Panc1 (cell line): ENCODE measurements around the gene LENG8. TPM values are rescaled to one million over a fixed set of nuclear protein-coding genes. Genes with fewer than 3 reads are reported as not detected.

Experiments used
- ATAC-seq: fragments of 200-7000 bp; cut with Tn5 transposase; 2 replicates; pipeline ENCODE4 v1.9.1; 2020; ENCODE audit warnings: mild to moderate bottlenecking, moderate library complexity
- BruUV-seq: library from RNA; stranded (reverse); fragments of 400-500 nt; replicated peaks from 2 replicates; lab custom pipeline; 2021; lab: Mats Ljungman, UMichigan
- CTCF ChIA-PET: fragments of 300-600 bp; sonication (Branson Sonifier 250); formaldehyde crosslinking; loops from one replicate; lab custom pipeline; 2022; ENCODE audit warnings: antibody characterized with exemption; lab: Charles Lee
- POLR2A ChIA-PET: fragments of 300-600 bp; sonication (Branson Sonifier 250); formaldehyde crosslinking; loops from one replicate; lab custom pipeline; 2022; ENCODE audit warnings: antibody characterized with exemption; lab: Charles Lee
- DNase-seq: peaks from one replicate; pipeline ENCODE4 v3.0.0-alpha.2; 2010; ENCODE audit warnings: low read depth, low spot score
- H3K27ac ChIP-seq: 2 replicates; pipeline ENCODE4 v1.5.1; 2011; ENCODE audit warnings: mild to moderate bottlenecking, low read length, inconsistent platforms
- H3K27me3 ChIP-seq: fragments of 200-500 bp; sonication (Bioruptor generic); 2 replicates; pipeline ENCODE4 v1.6.0; 2014; ENCODE audit warnings: low read length, inconsistent platforms; ENCODE audit not compliant: control insufficient read depth, insufficient read depth
- H3K36me3 ChIP-seq: fragments of 200-500 bp; sonication (Bioruptor generic); 2 replicates; pipeline ENCODE4 v1.5.1; 2014; ENCODE audit warnings: inconsistent platforms, mild to moderate bottlenecking, low read length, moderate library complexity; ENCODE audit not compliant: control insufficient read depth, insufficient read depth
- H3K4me1 ChIP-seq: 2 replicates; pipeline ENCODE4 v1.5.1; 2011; ENCODE audit warnings: inconsistent platforms, mild to moderate bottlenecking, low read length, moderate library complexity; ENCODE audit not compliant: control insufficient read depth, insufficient read depth
- H3K4me3 ChIP-seq, 2 experiments: 2 replicates each; pipeline ENCODE4 v1.5.1; 2011 to 2012; ENCODE audit warnings: low read depth in 2 of 2, low read length in 2 of 2, mild to moderate bottlenecking in 2 of 2, inconsistent platforms in 1 of 2, moderate library complexity in 1 of 2
- H3K9me3 ChIP-seq: fragments of 200-500 bp; sonication (Bioruptor generic); 2 replicates; pipeline ENCODE4 v1.5.1; 2014; ENCODE audit warnings: low read depth, mild to moderate bottlenecking, inconsistent platforms, low read length, moderate library complexity; ENCODE audit not compliant: control insufficient read depth, insufficient read depth
- POLR2AphosphoS5 ChIP-seq: IDR thresholded peaks from 2 replicates; pipeline ENCODE4 v1.6.1; 2012; ENCODE audit warnings: mild to moderate bottlenecking, low read depth, low read length, moderate library complexity
- SIN3A ChIP-seq: IDR thresholded peaks from 2 replicates; pipeline ENCODE4 v1.6.1; 2012; ENCODE audit warnings: low read depth, mild to moderate bottlenecking, low read length, moderate library complexity, borderline replicate concordance; ENCODE audit not compliant: insufficient read depth
- TCF7L2 ChIP-seq: IDR thresholded peaks from 2 replicates; pipeline ENCODE4 v1.6.1; 2011; ENCODE audit warnings: mild to moderate bottlenecking, low read depth, low read length, inconsistent platforms
- in situ Hi-C: cut with HindIII; loops from 2 replicates; pipeline ENCODE4 v1.10.0; 2016; ENCODE audit warnings: low sequenced_read_pairs, low pct_unique_long_range_greater_than_20kb
- intact Hi-C: fragments of 100-400 bp; cut with micrococcal nuclease; formaldehyde crosslinking; loops from one replicate; pipeline ENCODE4 v1.10.0; 2022; ENCODE audit not compliant: unreplicated experiment
- total RNA-seq: library from RNA; stranded (reverse); gene quantifications from one replicate; pipeline ENCODE4 v1.2.1, GENCODE V29; 2021; ENCODE audit not compliant: unreplicated experiment
- TF ChIP-seq, protein P1 (sequence below), 2 experiments: IDR thresholded peaks; 2 replicates each; pipeline ENCODE4 v1.6.1; 2011 to 2012; ENCODE audit warnings: low read depth in 2 of 2, control low read depth in 1 of 2, low read length in 1 of 2, mild to moderate bottlenecking in 1 of 2, moderate library complexity in 1 of 2; ENCODE audit not compliant: insufficient read depth in 1 of 2
- TF ChIP-seq, protein P2 (sequence below): fragments of 450-650 bp; IDR thresholded peaks from 2 replicates; pipeline ENCODE4 v1.5.1; 2017; ENCODE audit warnings: mild to moderate bottlenecking

LENG8 gene
- total RNA-seq, 1 experiment from 2014 or later: 268 TPM

DNA sequence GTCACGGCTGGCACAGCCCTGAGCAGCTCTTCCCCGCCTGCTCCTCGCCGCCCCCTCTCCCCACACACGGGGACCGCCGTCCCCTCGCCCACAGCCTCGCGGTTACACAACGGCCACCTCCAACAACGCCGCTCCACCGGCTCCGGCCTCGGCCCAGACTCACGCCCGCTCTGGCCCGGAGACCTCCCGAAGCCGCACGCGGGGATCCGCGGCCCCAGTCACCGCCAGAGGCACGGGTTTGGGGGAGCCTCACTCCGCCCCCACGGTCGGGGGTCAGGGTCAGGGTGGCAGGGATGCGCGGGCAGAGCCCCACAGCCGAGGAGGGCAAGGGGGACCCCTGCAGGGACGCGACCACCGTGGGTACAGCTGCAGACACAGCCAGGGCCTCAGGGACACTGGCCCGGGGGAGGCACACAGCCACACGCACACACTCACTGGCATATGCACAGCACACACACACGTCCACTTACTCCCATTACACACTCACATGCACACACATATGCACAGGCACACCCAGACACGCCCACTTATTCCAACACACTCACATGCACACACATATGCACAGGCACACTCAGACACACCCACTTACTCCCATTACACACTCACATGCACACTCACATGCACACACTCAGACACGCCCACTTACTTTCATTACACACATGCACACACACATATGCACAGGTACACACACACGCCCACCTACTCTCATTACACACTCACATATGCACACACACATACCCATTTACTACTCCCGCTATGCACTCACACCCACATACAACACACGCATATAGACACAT lies 32.1 kb upstream of the LENG8 start:
- intact Hi-C loops: no loop called here
- BruUV-seq: no TSS peak
- H3K4me1 ChIP-seq: peaks cover 11% of the 10 kb centered on the region
- DNase-seq (no peak), ATAC-seq (no peak; the same call in 1 of the 2 replicates)
- POLR2A ChIA-PET: interaction anchor here (1.1 kb wide), 1 partner anchor 7 kb away, joined by 3 read pairs; no protein-coding TSS in a partner anchor
- no peak overlapping the region for H3K27ac ChIP-seq
- no peaks in the 10 kb centered on the region for H3K9me3 ChIP-seq
- CTCF ChIA-PET: interaction anchor here (0.6 to 0.7 kb wide), 2 partner anchors 251 to 393 kb away, joined by 3 read pairs; no protein-coding TSS in a partner anchor
- H3K4me3 ChIP-seq: no peak overlapping the region
- H3K27me3 ChIP-seq: 0 out of 2 replicates have a peak, but pooled peaks cover 2% of the 10 kb centered on the region
- TF ChIP-seq SIN3A: no peak
- no peak for TF ChIP-seq TCF7L2
- TF ChIP-seq, protein P1, sequence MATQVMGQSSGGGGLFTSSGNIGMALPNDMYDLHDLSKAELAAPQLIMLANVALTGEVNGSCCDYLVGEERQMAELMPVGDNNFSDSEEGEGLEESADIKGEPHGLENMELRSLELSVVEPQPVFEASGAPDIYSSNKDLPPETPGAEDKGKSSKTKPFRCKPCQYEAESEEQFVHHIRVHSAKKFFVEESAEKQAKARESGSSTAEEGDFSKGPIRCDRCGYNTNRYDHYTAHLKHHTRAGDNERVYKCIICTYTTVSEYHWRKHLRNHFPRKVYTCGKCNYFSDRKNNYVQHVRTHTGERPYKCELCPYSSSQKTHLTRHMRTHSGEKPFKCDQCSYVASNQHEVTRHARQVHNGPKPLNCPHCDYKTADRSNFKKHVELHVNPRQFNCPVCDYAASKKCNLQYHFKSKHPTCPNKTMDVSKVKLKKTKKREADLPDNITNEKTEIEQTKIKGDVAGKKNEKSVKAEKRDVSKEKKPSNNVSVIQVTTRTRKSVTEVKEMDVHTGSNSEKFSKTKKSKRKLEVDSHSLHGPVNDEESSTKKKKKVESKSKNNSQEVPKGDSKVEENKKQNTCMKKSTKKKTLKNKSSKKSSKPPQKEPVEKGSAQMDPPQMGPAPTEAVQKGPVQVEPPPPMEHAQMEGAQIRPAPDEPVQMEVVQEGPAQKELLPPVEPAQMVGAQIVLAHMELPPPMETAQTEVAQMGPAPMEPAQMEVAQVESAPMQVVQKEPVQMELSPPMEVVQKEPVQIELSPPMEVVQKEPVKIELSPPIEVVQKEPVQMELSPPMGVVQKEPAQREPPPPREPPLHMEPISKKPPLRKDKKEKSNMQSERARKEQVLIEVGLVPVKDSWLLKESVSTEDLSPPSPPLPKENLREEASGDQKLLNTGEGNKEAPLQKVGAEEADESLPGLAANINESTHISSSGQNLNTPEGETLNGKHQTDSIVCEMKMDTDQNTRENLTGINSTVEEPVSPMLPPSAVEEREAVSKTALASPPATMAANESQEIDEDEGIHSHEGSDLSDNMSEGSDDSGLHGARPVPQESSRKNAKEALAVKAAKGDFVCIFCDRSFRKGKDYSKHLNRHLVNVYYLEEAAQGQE (IDR thresholded peaks at IDR 0.05; ENCODE audit: insufficient read depth in 1 of 2, low read depth in 2 of 2, low read length in 1 of 2): no peak
- no peak for TF ChIP-seq POLR2AphosphoS5
- TF ChIP-seq, protein P2, sequence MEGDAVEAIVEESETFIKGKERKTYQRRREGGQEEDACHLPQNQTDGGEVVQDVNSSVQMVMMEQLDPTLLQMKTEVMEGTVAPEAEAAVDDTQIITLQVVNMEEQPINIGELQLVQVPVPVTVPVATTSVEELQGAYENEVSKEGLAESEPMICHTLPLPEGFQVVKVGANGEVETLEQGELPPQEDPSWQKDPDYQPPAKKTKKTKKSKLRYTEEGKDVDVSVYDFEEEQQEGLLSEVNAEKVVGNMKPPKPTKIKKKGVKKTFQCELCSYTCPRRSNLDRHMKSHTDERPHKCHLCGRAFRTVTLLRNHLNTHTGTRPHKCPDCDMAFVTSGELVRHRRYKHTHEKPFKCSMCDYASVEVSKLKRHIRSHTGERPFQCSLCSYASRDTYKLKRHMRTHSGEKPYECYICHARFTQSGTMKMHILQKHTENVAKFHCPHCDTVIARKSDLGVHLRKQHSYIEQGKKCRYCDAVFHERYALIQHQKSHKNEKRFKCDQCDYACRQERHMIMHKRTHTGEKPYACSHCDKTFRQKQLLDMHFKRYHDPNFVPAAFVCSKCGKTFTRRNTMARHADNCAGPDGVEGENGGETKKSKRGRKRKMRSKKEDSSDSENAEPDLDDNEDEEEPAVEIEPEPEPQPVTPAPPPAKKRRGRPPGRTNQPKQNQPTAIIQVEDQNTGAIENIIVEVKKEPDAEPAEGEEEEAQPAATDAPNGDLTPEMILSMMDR: no peak
- in situ Hi-C loops: no loop called here
- H3K36me3 ChIP-seq: no peaks in the 10 kb centered on the region

DNA sequence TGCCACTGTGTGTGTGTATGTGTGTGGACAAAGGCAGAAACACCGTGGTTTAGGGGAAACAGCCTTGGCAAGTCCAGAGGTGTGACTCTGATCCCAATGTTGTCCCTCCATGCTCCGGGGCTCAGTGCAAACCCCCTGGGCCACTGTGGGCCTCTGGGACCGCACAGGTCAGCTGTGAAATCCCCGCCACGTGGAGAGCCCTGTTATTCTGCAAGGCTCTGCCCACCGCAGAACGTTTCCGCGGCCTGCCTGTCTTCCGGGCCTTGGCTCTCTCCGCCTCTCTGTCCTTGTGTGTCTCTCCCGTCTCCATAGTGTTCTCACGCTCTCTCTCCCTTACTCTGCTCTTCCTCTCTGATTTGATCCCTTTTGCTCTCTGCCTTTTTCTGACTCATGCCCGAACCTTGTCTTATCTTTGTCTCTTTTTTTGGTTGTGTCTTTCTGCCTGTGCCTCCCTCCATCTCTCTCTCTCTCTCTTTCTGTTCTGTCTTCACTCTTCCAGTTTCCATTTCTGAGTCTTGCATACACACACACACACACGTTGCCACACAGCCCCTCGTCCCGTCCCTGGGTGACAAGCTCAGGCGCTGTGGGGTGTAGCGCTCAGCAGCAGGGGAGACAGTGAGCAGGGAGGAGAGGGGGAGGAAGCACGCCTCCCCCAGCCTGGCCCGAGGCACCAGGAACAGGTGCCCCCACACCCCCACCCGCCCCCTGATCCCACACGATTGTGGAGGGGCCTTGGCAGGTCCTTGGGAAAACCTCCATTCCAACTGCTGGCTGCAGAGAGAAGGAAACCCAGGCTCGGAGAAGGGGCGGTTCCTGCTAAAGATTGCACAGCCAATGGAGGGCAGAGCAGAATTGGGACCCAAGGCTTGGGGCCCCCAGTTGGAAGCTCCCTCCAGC lies 30.7 kb upstream of the LENG8 start:
- POLR2A ChIA-PET: no interaction called here
- no peak overlapping the region for H3K27ac ChIP-seq
- intact Hi-C loops (no loop called here), in situ Hi-C loops (no loop called here)
- no TSS peak for BruUV-seq
- peaks cover 11% of the 10 kb centered on the region for H3K4me1 ChIP-seq
- 0 out of 2 replicates have a peak, but pooled peaks cover 2% of the 10 kb centered on the region for H3K27me3 ChIP-seq
- TF ChIP-seq TCF7L2 (no peak), POLR2AphosphoS5 (no peak), SIN3A (no peak)
- TF ChIP-seq, protein P2: no peak
- TF ChIP-seq, protein P1 (IDR thresholded peaks at IDR 0.05; ENCODE audit: insufficient read depth in 1 of 2, low read depth in 2 of 2, low read length in 1 of 2): no peak
- no peaks in the 10 kb centered on the region for H3K36me3 ChIP-seq
- ATAC-seq (peak; percentile 49), DNase-seq (no peak)
- no peak overlapping the region for H3K4me3 ChIP-seq
- CTCF ChIA-PET: no interaction called here
- no peaks in the 10 kb centered on the region for H3K9me3 ChIP-seq
